ENCODE results near the gene GAD1.

- no peak for TF ChIP-seq EZH2phosphoT487 (IDR thresholded peaks at IDR 0.05; ENCODE audit: insufficient read depth, low read depth)
- no peak for TF ChIP-seq EZH2 (IDR thresholded peaks at IDR 0.05; ENCODE audit: insufficient read depth, poor library complexity, severe bottlenecking)
These were observed 1.5 kb downstream of the GAD1 start for GRCh38 chr2:170818036-170818751.
